Caco-2 (cell line): ENCODE data around the gene STK32B. TPM values are rescaled to one million over a fixed set of nuclear protein-coding genes. Genes with fewer than 3 reads are reported as not detected.

Experiments
- BruUV-seq: library from RNA; stranded (reverse); fragments of 400-500 nt; replicated peaks from 2 replicates; lab custom pipeline; 2021; lab: Mats Ljungman, UMichigan
- CTCF ChIA-PET: fragments of 300-600 bp; sonication (Branson Sonifier 250); formaldehyde crosslinking; loops from one replicate; lab custom pipeline; 2022; ENCODE audit warnings: antibody characterized with exemption; lab: Charles Lee
- POLR2A ChIA-PET: fragments of 300-600 bp; sonication (Branson Sonifier 250); formaldehyde crosslinking; loops from one replicate; lab custom pipeline; 2022; ENCODE audit warnings: antibody characterized with exemption; lab: Charles Lee
- DNase-seq, 2 experiments: peaks; one replicate each; pipeline versions ENCODE4 v3.0.0 to v3.0.0-alpha.2; 2020 to 2022
- H3K27me3 ChIP-seq: replicated peaks from 2 replicates; pipeline ENCODE4 v1.6.0; 2011; ENCODE audit warnings: low read length; ENCODE audit not compliant: control insufficient read depth, insufficient read depth
- H3K36me3 ChIP-seq: 2 replicates; pipeline ENCODE4 v1.5.1; 2011; ENCODE audit warnings: low read length; ENCODE audit not compliant: control insufficient read depth, insufficient read depth
- H3K4me1 ChIP-seq: fragments of 250-450 bp; sonication (Bioruptor Pico); 2 replicates; pipeline ENCODE4 v1.5.1; 2020; ENCODE audit warnings: mild to moderate bottlenecking
- H3K4me3 ChIP-seq: 2 replicates; pipeline ENCODE4 v1.5.1; 2011; ENCODE audit warnings: low read depth, mild to moderate bottlenecking, control low read depth, low read length
- H3K9me3 ChIP-seq: fragments of 250-450 bp; sonication (Bioruptor Pico); 2 replicates; pipeline ENCODE4 v1.5.1; 2020; ENCODE audit warnings: mild to moderate bottlenecking, moderate library complexity
- H3K27ac Mint-ChIP-seq: one replicate; pipeline ENCODE4 v1.8.0; 2022; ENCODE audit warnings: mixed read lengths; ENCODE audit not compliant: unreplicated experiment
- H3K27me3 Mint-ChIP-seq: one replicate; pipeline ENCODE4 v1.8.0; 2022; ENCODE audit warnings: mixed read lengths; ENCODE audit not compliant: insufficient read depth, unreplicated experiment
- H3K36me3 Mint-ChIP-seq: one replicate; pipeline ENCODE4 v1.8.0; 2022; ENCODE audit warnings: mild to moderate bottlenecking, mixed read lengths; ENCODE audit not compliant: insufficient read depth, unreplicated experiment
- H3K4me1 Mint-ChIP-seq: one replicate; pipeline ENCODE4 v1.8.0; 2022; ENCODE audit warnings: low read depth, mixed read lengths; ENCODE audit not compliant: unreplicated experiment
- H3K4me3 Mint-ChIP-seq: one replicate; pipeline ENCODE4 v1.8.0; 2022; ENCODE audit warnings: mild to moderate bottlenecking, moderate library complexity, mixed read lengths; ENCODE audit not compliant: unreplicated experiment
- H3K9me3 Mint-ChIP-seq: one replicate; pipeline ENCODE4 v1.8.0; 2022; ENCODE audit warnings: mixed read lengths; ENCODE audit not compliant: unreplicated experiment
- intact Hi-C: fragments of 100-400 bp; cut with micrococcal nuclease; formaldehyde crosslinking; loops from one replicate; pipeline ENCODE4 v1.10.0; 2022; ENCODE audit not compliant: unreplicated experiment
- total RNA-seq: library from RNA; stranded (reverse); gene quantifications from 2 replicates; pipeline ENCODE4 v1.2.3, GENCODE V29; 2022
- TF ChIP-seq, protein P1 (sequence below), 2 experiments: fragments of 200-600 bp in 1 of 2; IDR thresholded peaks; 1 replicate in 1 of 2; 2 replicates in 1 of 2; pipeline versions ENCODE4 v1.5.1 to v1.8.0; 2011 to 2022; ENCODE audit warnings: antibody characterized with exemption in 1 of 2, control low read depth in 1 of 2, inconsistent platforms in 1 of 2, low read depth in 1 of 2, low read length in 1 of 2, mild to moderate bottlenecking in 1 of 2, moderate library complexity in 1 of 2; ENCODE audit not compliant: insufficient read depth in 1 of 2, severe bottlenecking in 1 of 2, unreplicated experiment in 1 of 2

The STK32B gene
- total RNA-seq, 1 experiment from 2014 or later = 11.2 TPM

- H3K4me1 ChIP-seq = no peaks in the 10 kb centered on the region
- Mint-ChIP-seq H3K36me3 (no peaks in the 10 kb centered on the region), H3K27me3 (peaks cover 5% of the 10 kb centered on the region), H3K4me1 (no peaks in the 10 kb centered on the region), H3K4me3 (no peak overlapping the region), H3K27ac (no peak overlapping the region), H3K9me3 (no peaks in the 10 kb centered on the region)
- H3K27me3 ChIP-seq = no peaks in the 10 kb centered on the region
- BruUV-seq = no TSS peak
- POLR2A ChIA-PET = no interaction called here
- H3K36me3 ChIP-seq = no peaks in the 10 kb centered on the region
- no peak for DNase-seq
- CTCF ChIA-PET = interaction anchor here (1.3 to 1.5 kb wide), 2 partner anchors 354 to 409 kb away, joined by 3 to 5 read pairs; no protein-coding TSS in a partner anchor
- H3K9me3 ChIP-seq = no peaks in the 10 kb centered on the region
- no peak overlapping the region for H3K4me3 ChIP-seq
- TF ChIP-seq, protein P1, sequence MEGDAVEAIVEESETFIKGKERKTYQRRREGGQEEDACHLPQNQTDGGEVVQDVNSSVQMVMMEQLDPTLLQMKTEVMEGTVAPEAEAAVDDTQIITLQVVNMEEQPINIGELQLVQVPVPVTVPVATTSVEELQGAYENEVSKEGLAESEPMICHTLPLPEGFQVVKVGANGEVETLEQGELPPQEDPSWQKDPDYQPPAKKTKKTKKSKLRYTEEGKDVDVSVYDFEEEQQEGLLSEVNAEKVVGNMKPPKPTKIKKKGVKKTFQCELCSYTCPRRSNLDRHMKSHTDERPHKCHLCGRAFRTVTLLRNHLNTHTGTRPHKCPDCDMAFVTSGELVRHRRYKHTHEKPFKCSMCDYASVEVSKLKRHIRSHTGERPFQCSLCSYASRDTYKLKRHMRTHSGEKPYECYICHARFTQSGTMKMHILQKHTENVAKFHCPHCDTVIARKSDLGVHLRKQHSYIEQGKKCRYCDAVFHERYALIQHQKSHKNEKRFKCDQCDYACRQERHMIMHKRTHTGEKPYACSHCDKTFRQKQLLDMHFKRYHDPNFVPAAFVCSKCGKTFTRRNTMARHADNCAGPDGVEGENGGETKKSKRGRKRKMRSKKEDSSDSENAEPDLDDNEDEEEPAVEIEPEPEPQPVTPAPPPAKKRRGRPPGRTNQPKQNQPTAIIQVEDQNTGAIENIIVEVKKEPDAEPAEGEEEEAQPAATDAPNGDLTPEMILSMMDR (IDR thresholded peaks at IDR 0.05; ENCODE audit: insufficient read depth in 1 of 2, low read depth in 1 of 2, low read length in 1 of 2, severe bottlenecking in 1 of 2, unreplicated experiment in 1 of 2) = no peak
- intact Hi-C loops = no loop called here
Measured at GRCh38 chr4:5459236-5459635, 408.0 kb downstream of the STK32B start.

GRCh38 chr4:5460106-5460801, 409.0 kb downstream of the STK32B start:
- POLR2A ChIA-PET = no interaction called here
- TF ChIP-seq, protein P1 (IDR thresholded peaks at IDR 0.05; ENCODE audit: insufficient read depth in 1 of 2, low read depth in 1 of 2, low read length in 1 of 2, severe bottlenecking in 1 of 2, unreplicated experiment in 1 of 2) = peak in 1 of 2 experiments; percentile 41
- Histone ChIP-seq H3K36me3 (no peaks in the 10 kb centered on the region), H3K9me3 (no peaks in the 10 kb centered on the region), H3K27me3 (no peaks in the 10 kb centered on the region), H3K4me1 (no peaks in the 10 kb centered on the region), H3K4me3 (no peak overlapping the region)
- CTCF ChIA-PET = interaction anchor here (1.3 to 1.5 kb wide), 2 partner anchors 353 to 410 kb away, joined by 3 to 5 read pairs; no protein-coding TSS in a partner anchor
- Mint-ChIP-seq H3K27ac (no peak overlapping the region), H3K27me3 (peaks cover 5% of the 10 kb centered on the region), H3K9me3 (no peaks in the 10 kb centered on the region), H3K4me3 (no peak overlapping the region), H3K4me1 (no peaks in the 10 kb centered on the region), H3K36me3 (no peaks in the 10 kb centered on the region)
- no TSS peak for BruUV-seq
- DNase-seq = peak in 1 of 2 experiments; percentile 30
- intact Hi-C loops = loop anchor here (1.0 kb wide), 2 partner anchors 410 to 465 kb away; no protein-coding TSS in a partner anchor

- H3K36me3 Mint-ChIP-seq = no peaks in the 10 kb centered on the region
- H3K9me3 Mint-ChIP-seq = no peaks in the 10 kb centered on the region
- TF ChIP-seq, protein P1 (IDR thresholded peaks at IDR 0.05; ENCODE audit: insufficient read depth in 1 of 2, low read depth in 1 of 2, low read length in 1 of 2, severe bottlenecking in 1 of 2, unreplicated experiment in 1 of 2) = no peak
Measured at GRCh38 chr4:5461477-5461876, 410.2 kb downstream of the STK32B start.

More at GRCh38 chr4:5461477-5461876, 410.2 kb downstream of the STK32B start:
- Histone ChIP-seq H3K27me3 (no peaks in the 10 kb centered on the region), H3K36me3 (no peaks in the 10 kb centered on the region), H3K9me3 (no peaks in the 10 kb centered on the region), H3K4me3 (no peak overlapping the region), H3K4me1 (no peaks in the 10 kb centered on the region)
- ChIA-PET CTCF (no interaction called here), POLR2A (no interaction called here)
- intact Hi-C loops = no loop called here
- no TSS peak for BruUV-seq
- no peak overlapping the region for H3K27ac Mint-ChIP-seq
- DNase-seq = no peak
- H3K4me3 Mint-ChIP-seq = no peak overlapping the region
- H3K4me1 Mint-ChIP-seq = no peaks in the 10 kb centered on the region
- H3K27me3 Mint-ChIP-seq = peaks cover 5% of the 10 kb centered on the region
